NCI-H226 (cell line): ENCODE results near the gene NXN.
"Not testable (repeated sequence)": the region's sequence is repeated elsewhere in the genome, so short reads cannot be mapped to it uniquely, and the experiment has no call there.

Source experiments
- DNase-seq: peaks from one replicate; pipeline ENCODE4 v3.0.0-alpha.2; 2015

Gene NXN

GRCh38 chr17:791829-792228, 187.7 kb downstream of the NXN start:
- DNase-seq: no peak

GRCh38 chr17:790874-791247, 188.7 kb downstream of the NXN start:
- not testable (repeated sequence) for DNase-seq

- not testable (repeated sequence) for DNase-seq
Measured at GRCh38 chr17:789931-790873, 189.4 kb downstream of the NXN start.

- no peak for DNase-seq
Measured at GRCh38 chr17:789160-789840, 190.3 kb downstream of the NXN start.

- DNase-seq: no peak
Measured at GRCh38 chr17:788551-788950, 191.0 kb downstream of the NXN start.

GRCh38 chr17:787641-788221, 191.8 kb downstream of the NXN start:
- DNase-seq: no peak

GRCh38 chr17:785901-786300, 193.7 kb downstream of the NXN start:
- not testable (repeated sequence) for DNase-seq

- DNase-seq: no peak
Measured at GRCh38 chr17:784143-784542, 195.4 kb downstream of the NXN start.

GRCh38 chr17:781805-782731, 197.5 kb downstream of the NXN start, which contains the start of the genes GLOD4 and MRM3:
TSS of gene GLOD4 (minus strand) at chr17:782280. CDS start at chr17:782255, 25 bp downstream.
TSS of gene MRM3 (plus strand) at chr17:782353. CDS start at chr17:782379, 26 bp downstream.
- DNase-seq: peak; percentile 82

GRCh38 chr17:778096-778495, 201.5 kb downstream of the NXN start:
- no peak for DNase-seq

GRCh38 chr17:774313-774584, 205.3 kb downstream of the NXN start:
- DNase-seq: no peak

GRCh38 chr17:773467-774312, 205.9 kb downstream of the NXN start:
- no peak for DNase-seq

- no peak for DNase-seq
Measured at GRCh38 chr17:773016-773415, 206.6 kb downstream of the NXN start.

- DNase-seq: no peak
Measured at GRCh38 chr17:767076-767475, 212.5 kb downstream of the NXN start.

GRCh38 chr17:760371-760770, 219.2 kb downstream of the NXN start:
- no peak for DNase-seq

GRCh38 chr17:759964-760363, 219.6 kb downstream of the NXN start:
- no peak for DNase-seq

GRCh38 chr17:756010-756567, 223.5 kb downstream of the NXN start:
- DNase-seq: not testable (repeated sequence)

- DNase-seq: not testable (repeated sequence)
Measured at GRCh38 chr17:755319-755961, 224.1 kb downstream of the NXN start.

- no peak for DNase-seq
Measured at GRCh38 chr17:753418-753817, 226.2 kb downstream of the NXN start.

GRCh38 chr17:752620-753219, 226.9 kb downstream of the NXN start:
- no peak for DNase-seq
